HAP-1 (cell line): ENCODE data around the gene BCAS2.
"Not testable (repeated sequence)": the region's sequence is repeated elsewhere in the genome, so short reads cannot be mapped to it uniquely, and the experiment has no call there.

Experiments used
- DNase-seq, 2 experiments: peaks; one replicate each; pipeline ENCODE4 v3.0.0-alpha.2; 2016 to 2020; ENCODE audit warnings: low spot score in 2 of 2
- H3K27me3 ChIP-seq: fragments of 250-450 bp; sonication (Bioruptor Pico); 2 replicates; pipeline ENCODE4 v1.5.1; 2020; ENCODE audit warnings: low read depth, mild to moderate bottlenecking, moderate library complexity
- H3K36me3 ChIP-seq: fragments of 250-450 bp; sonication (Bioruptor Pico); replicated peaks from 2 replicates; pipeline ENCODE4 v1.5.1; 2020; ENCODE audit warnings: mild to moderate bottlenecking
- H3K4me1 ChIP-seq: fragments of 250-450 bp; sonication (Bioruptor Pico); 2 replicates; pipeline ENCODE4 v1.5.1; 2020; ENCODE audit warnings: mild to moderate bottlenecking
- H3K4me3 ChIP-seq: fragments of 250-450 bp; sonication (Bioruptor Pico); 2 replicates; pipeline ENCODE4 v1.5.1; 2020; ENCODE audit warnings: mild to moderate bottlenecking, moderate library complexity
- H3K9me3 ChIP-seq: fragments of 250-450 bp; sonication (Bioruptor Pico); 2 replicates; pipeline ENCODE4 v1.5.1; 2020; ENCODE audit warnings: mild to moderate bottlenecking, moderate library complexity
- in situ Hi-C: fragments of 300-500 bp; cut with MboI; formaldehyde crosslinking; loops from 3 replicates; pipeline ENCODE4 v1.14.3; 2020; ENCODE audit warnings: low sequenced_read_pairs, inconsistent platforms, mixed read lengths

BCAS2 gene

DNA sequence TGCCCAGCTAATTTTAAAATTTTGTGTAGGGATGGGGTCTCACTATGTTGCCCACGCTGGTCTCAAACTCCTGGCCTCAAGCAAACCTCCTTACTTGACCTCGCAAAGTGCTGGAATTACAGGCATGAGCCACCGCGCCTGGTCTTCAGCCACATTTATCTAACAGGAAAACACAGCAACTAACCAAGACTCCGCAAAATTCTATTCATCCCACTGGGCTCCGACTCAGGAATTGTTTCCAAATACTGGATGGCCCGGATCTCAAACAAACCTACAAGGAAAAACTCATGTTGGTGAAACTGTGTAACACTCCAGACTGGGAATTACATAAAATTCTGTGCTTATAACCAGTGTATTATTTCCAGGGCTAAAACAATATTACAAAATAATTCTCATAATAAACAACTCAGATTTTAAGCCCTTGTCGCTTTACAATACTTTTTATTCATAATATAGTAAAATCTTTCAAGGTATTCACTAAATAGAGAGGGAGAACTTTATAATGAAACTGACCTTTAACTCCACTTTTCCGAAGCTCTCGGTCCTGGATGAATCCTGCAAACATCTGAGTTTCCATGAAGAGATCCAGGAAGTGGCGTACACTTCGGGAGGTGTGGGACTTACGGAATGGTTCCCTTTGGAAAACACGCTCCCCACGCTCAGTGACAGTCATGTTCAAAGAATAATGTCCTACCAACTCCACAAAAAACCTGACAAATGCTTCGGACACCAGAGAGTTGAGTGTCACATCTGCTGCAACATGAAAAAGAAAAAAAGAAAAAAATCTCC is 6.0 kb upstream of the BCAS2 start:
- H3K9me3 ChIP-seq, result no peaks in the 10 kb centered on the region
- no peak for DNase-seq
- in situ Hi-C loops, result no loop called here
- no peak overlapping the region for H3K4me3 ChIP-seq
- no peaks in the 10 kb centered on the region for H3K36me3 ChIP-seq
- no peaks in the 10 kb centered on the region for H3K4me1 ChIP-seq
- H3K27me3 ChIP-seq, result no peaks in the 10 kb centered on the region

GRCh38 chr1:114586513-114587047 is 5.2 kb upstream of the BCAS2 start:
- Histone ChIP-seq H3K36me3 (no peaks in the 10 kb centered on the region), H3K4me1 (0 out of 2 replicates have a peak, but pooled peaks cover 5% of the 10 kb centered on the region), H3K27me3 (no peaks in the 10 kb centered on the region), H3K9me3 (no peaks in the 10 kb centered on the region), H3K4me3 (no peak overlapping the region)
- no peak for DNase-seq
- in situ Hi-C loops, result no loop called here

DNA sequence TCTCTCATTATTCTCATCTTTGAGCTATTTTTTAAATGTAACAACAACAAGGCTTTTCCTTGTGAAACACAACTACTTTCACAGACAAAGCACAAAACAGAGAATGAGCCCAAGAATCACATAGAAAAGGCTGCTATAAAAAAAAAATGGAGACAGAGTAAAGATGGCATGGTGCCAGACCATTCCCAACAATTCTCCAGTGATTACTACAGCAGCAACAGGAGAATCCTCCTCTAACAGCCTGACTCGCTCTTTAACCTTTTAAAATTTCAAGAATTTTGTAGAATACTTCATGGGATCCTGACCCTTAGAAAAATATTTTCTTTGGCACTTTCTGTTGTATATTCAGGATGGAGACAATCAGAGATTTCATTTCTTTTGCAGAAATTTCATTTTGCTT is 3.8 kb upstream of the BCAS2 start:
- in situ Hi-C loops, result no loop called here
- no peak for DNase-seq
- no peaks in the 10 kb centered on the region; the same call in 1 of the 2 replicates for H3K36me3 ChIP-seq

GRCh38 chr1:114574365-114574764 is 7.0 kb downstream of the BCAS2 start:
- H3K4me3 ChIP-seq, result no peak overlapping the region
- in situ Hi-C loops, result no loop called here
- no peak for DNase-seq
- H3K27me3 ChIP-seq, result no peaks in the 10 kb centered on the region
- H3K9me3 ChIP-seq, result no peaks in the 10 kb centered on the region
- peaks cover 54% of the 10 kb centered on the region for H3K36me3 ChIP-seq
- H3K4me1 ChIP-seq, result no peaks in the 10 kb centered on the region

More for the DNA sequence above, 3.8 kb upstream of the BCAS2 start:
- Histone ChIP-seq H3K27me3 (no peaks in the 10 kb centered on the region), H3K4me1 (peaks cover 6% of the 10 kb centered on the region), H3K9me3 (no peaks in the 10 kb centered on the region), H3K4me3 (no peak overlapping the region)

DNA sequence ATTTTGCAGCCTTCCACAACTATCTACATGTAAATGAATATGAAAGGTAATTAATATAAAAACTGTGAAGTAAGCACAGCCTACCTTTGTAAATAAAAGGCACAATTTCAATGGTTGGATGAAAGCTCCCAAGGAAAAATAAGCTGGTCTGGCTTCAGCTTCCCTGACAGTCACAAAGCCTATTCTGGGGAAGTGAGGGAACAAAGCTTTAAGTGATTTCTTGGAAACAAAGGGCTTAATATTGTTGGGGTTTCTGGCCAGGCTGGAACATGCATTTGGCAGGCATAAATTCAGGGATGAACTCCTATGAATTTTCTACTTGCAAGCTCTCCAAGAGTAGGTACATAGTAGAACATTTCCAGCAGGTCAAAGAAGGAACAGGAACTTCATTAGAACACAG is 17.3 kb downstream of the BCAS2 start:
- H3K9me3 ChIP-seq, result no peaks in the 10 kb centered on the region
- H3K27me3 ChIP-seq, result no peaks in the 10 kb centered on the region
- in situ Hi-C loops, result no loop called here
- no peak for DNase-seq
- no peaks in the 10 kb centered on the region for H3K4me1 ChIP-seq
- H3K4me3 ChIP-seq, result no peak overlapping the region
- peaks cover 20% of the 10 kb centered on the region for H3K36me3 ChIP-seq

- H3K27me3 ChIP-seq, in situ Hi-C loops, H3K4me1 ChIP-seq, H3K9me3 ChIP-seq, DNase-seq, H3K4me3 ChIP-seq: not testable (repeated sequence)
- H3K36me3 ChIP-seq, result peaks cover 15% of the 10 kb centered on the region
These were observed 18.4 kb downstream of the BCAS2 start for GRCh38 chr1:114562978-114563510.

DNA sequence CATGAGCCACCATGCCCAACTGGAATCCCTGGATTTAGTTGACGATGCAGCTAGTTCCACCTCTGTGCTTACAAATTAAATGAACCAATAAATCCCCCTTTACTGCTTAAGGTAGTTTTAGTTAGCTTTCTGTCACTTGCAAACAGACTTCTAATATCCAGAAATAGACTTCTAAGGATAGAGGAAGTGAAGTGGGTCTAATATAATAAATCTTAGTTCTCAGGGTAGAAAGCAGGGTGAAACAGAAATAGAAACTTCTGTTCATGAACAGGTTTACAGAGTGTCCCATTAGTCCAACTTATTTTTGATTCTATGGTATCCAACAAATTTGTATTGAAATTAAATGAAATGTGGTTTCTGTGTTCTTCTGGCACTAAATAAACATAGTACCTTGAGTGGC is 20.1 kb downstream of the BCAS2 start:
- H3K9me3 ChIP-seq, result no peaks in the 10 kb centered on the region
- H3K4me3 ChIP-seq, result no peak overlapping the region
- no peaks in the 10 kb centered on the region for H3K27me3 ChIP-seq
- in situ Hi-C loops, result no loop called here
- H3K36me3 ChIP-seq, result peaks cover 5% of the 10 kb centered on the region; the same call in 1 of the 2 replicates
- DNase-seq, result no peak
- no peaks in the 10 kb centered on the region for H3K4me1 ChIP-seq

GRCh38 chr1:114559356-114559755 is 22.1 kb downstream of the BCAS2 start:
- in situ Hi-C loops, result no loop called here
- Histone ChIP-seq H3K4me1 (no peaks in the 10 kb centered on the region), H3K36me3 (no peaks in the 10 kb centered on the region), H3K4me3 (no peak overlapping the region), H3K27me3 (no peaks in the 10 kb centered on the region), H3K9me3 (no peaks in the 10 kb centered on the region)
- no peak for DNase-seq

- H3K4me3 ChIP-seq, result no peak overlapping the region
- peak in 1 of 2 experiments; percentile 41 for DNase-seq
- no peaks in the 10 kb centered on the region for H3K4me1 ChIP-seq
- no peaks in the 10 kb centered on the region for H3K36me3 ChIP-seq
- no peaks in the 10 kb centered on the region for H3K9me3 ChIP-seq
- in situ Hi-C loops, result no loop called here
- no peaks in the 10 kb centered on the region for H3K27me3 ChIP-seq
These were observed 22.9 kb downstream of the BCAS2 start for GRCh38 chr1:114558544-114558943.

GRCh38 chr1:114554577-114554976 is 26.8 kb downstream of the BCAS2 start:
- H3K4me1 ChIP-seq, result no peaks in the 10 kb centered on the region
- H3K27me3 ChIP-seq, result no peaks in the 10 kb centered on the region
- in situ Hi-C loops, result no loop called here
- no peak overlapping the region for H3K4me3 ChIP-seq
- DNase-seq, result no peak
- H3K36me3 ChIP-seq, result no peaks in the 10 kb centered on the region
- no peaks in the 10 kb centered on the region for H3K9me3 ChIP-seq

GRCh38 chr1:114552106-114552639 is 29.2 kb downstream of the BCAS2 start:
- in situ Hi-C loops, result no loop called here
- no peaks in the 10 kb centered on the region for H3K9me3 ChIP-seq
- DNase-seq, result no peak
- H3K4me1 ChIP-seq, result no peaks in the 10 kb centered on the region
- H3K27me3 ChIP-seq, result no peaks in the 10 kb centered on the region
- no peak overlapping the region for H3K4me3 ChIP-seq
- no peaks in the 10 kb centered on the region for H3K36me3 ChIP-seq

DNA sequence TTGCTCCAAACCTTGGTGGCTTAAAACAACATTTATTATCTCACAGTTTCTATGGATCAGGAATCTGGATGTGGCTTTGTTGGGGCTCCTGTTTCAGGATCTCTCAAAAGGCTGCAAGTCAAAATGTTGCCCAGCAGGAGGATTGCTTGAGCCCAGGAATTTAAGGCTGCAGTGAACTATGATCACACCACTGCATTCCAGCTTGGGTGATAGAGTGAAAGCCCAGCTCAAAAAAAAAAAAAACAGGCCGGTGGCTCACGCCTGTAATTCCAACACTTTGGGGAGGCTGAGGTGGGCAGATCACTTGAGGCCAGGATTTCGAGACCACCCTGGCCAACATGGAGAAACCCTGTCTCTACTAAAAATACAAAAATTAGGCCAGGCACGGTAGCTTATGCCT is 30.0 kb downstream of the BCAS2 start:
- in situ Hi-C loops, result no loop called here
- Histone ChIP-seq H3K9me3 (no peaks in the 10 kb centered on the region), H3K27me3 (no peaks in the 10 kb centered on the region), H3K4me1 (no peaks in the 10 kb centered on the region), H3K4me3 (no peak overlapping the region), H3K36me3 (no peaks in the 10 kb centered on the region)
- DNase-seq, result no peak

GRCh38 chr1:114550336-114550735 is 31.1 kb downstream of the BCAS2 start:
- DNase-seq, result no peak
- no peak overlapping the region for H3K4me3 ChIP-seq
- in situ Hi-C loops, result no loop called here

DNA sequence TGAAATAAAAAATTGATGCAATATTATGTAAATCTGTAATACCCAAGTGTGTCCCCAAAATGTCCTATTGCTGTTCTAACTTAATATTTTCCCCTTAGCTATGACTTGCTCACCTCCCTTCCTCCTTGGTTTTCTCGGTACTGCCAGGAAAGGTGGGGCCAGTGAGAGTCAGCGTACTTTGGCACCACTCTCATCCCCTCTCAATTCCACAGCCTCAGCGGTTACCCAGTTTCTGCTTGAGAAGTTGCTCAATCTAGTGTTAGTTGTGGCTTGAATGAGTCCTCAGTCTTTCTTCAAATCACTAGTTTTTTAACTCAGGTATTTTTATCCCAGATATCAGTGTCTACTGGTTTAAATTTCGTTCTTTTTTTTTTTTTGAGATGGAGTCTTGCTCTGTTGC is 32.3 kb downstream of the BCAS2 start:
- in situ Hi-C loops, result no loop called here

More at GRCh38 chr1:114550336-114550735, 31.1 kb downstream of the BCAS2 start:
- Histone ChIP-seq H3K9me3 (no peaks in the 10 kb centered on the region), H3K36me3 (no peaks in the 10 kb centered on the region), H3K4me1 (no peaks in the 10 kb centered on the region), H3K27me3 (no peaks in the 10 kb centered on the region)

More for the DNA sequence above, 32.3 kb downstream of the BCAS2 start:
- Histone ChIP-seq H3K27me3 (no peaks in the 10 kb centered on the region), H3K36me3 (no peaks in the 10 kb centered on the region), H3K9me3 (no peaks in the 10 kb centered on the region), H3K4me1 (no peaks in the 10 kb centered on the region), H3K4me3 (no peak overlapping the region)
- no peak for DNase-seq
